RWPE2 (cell line): Measurements from ENCODE around the gene ENTPD2.

ENCODE experiments used
- ATAC-seq: fragments of 200-7000 bp; cut with Tn5 transposase; 3 replicates; pipeline ENCODE4 v1.9.1; 2021; ENCODE audit warnings: low read depth
- DNase-seq: peaks from one replicate; pipeline ENCODE4 v3.0.0-alpha.2; 2020; ENCODE audit warnings: low spot score
- H3K27ac ChIP-seq: fragments of 450-650 bp; 2 replicates; pipeline ENCODE4 v1.5.1; 2017; ENCODE audit warnings: mild to moderate bottlenecking; ENCODE audit not compliant: poor library complexity, severe bottlenecking
- H3K27me3 ChIP-seq: fragments of 250-450 bp; sonication (Bioruptor Pico); 2 replicates; pipeline ENCODE4 v1.5.1; 2021; ENCODE audit warnings: mild to moderate bottlenecking, moderate library complexity; ENCODE audit not compliant: insufficient read depth, poor library complexity, severe bottlenecking
- H3K36me3 ChIP-seq: fragments of 250-450 bp; sonication (Bioruptor Pico); 2 replicates; pipeline ENCODE4 v1.5.1; 2020; ENCODE audit warnings: low read depth, mild to moderate bottlenecking, moderate library complexity
- H3K4me1 ChIP-seq: fragments of 250-450 bp; sonication (Bioruptor Pico); 2 replicates; pipeline ENCODE4 v1.5.1; 2021; ENCODE audit warnings: mild to moderate bottlenecking, moderate library complexity; ENCODE audit not compliant: insufficient read depth, poor library complexity, severe bottlenecking
- H3K4me3 ChIP-seq: fragments of 250-450 bp; sonication (Bioruptor Pico); 2 replicates; pipeline ENCODE4 v1.5.1; 2021; ENCODE audit warnings: mild to moderate bottlenecking, moderate library complexity; ENCODE audit not compliant: severe bottlenecking
- H3K9me3 ChIP-seq: fragments of 250-450 bp; sonication (Bioruptor Pico); 2 replicates; pipeline ENCODE4 v1.5.1; 2021; ENCODE audit warnings: mild to moderate bottlenecking, moderate library complexity; ENCODE audit not compliant: severe bottlenecking
- TF ChIP-seq, protein P1 (sequence below): fragments of 450-650 bp; IDR thresholded peaks from one replicate; pipeline ENCODE4 v1.5.1; 2017; ENCODE audit warnings: mild to moderate bottlenecking, moderate library complexity; ENCODE audit not compliant: poor library complexity, severe bottlenecking

The ENTPD2 gene

DNA sequence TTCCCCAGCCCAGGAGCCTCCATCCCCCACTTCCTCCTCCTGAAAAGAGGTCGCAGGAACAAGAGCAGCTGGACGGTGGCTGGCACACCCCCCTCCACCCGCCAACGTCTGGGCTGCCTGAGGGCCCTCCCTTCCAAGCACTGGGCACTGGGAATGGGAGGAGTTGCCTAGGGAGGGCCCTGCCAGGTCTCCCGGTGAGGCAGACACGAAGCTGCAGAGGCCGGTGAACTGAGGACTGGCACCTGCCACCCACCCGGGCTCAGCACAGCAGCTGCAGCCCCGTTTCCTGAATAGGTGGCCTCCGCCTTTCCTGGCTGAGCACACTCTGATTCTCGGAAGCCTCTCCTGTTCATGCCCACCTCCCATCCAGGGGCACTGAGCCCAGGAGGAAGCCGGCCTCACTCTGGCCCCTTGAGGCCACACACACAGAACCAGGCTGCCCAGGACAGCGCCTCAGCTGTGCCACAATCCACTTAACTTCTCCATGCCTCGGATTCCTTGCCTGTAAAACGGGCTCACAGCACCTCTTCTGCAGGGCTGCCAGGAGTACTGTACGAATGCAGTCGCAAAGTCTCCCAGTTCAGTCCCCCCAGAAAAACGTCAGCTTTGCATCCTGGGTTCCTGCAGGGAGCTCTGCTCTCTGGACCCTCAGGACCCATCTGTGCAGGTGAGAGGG, 9.2 kb downstream of the ENTPD2 start:
- Histone ChIP-seq H3K36me3 (no peaks in the 10 kb centered on the region), H3K9me3 (no peaks in the 10 kb centered on the region), H3K4me1 (no peaks in the 10 kb centered on the region), H3K27me3 (no peaks in the 10 kb centered on the region), H3K4me3 (peak overlapping the region; percentile 67), H3K27ac (no peak overlapping the region)
- ATAC-seq (peak; percentile 36; the same call in 2 of the 3 replicates), DNase-seq (no peak)
- TF ChIP-seq, protein P1, sequence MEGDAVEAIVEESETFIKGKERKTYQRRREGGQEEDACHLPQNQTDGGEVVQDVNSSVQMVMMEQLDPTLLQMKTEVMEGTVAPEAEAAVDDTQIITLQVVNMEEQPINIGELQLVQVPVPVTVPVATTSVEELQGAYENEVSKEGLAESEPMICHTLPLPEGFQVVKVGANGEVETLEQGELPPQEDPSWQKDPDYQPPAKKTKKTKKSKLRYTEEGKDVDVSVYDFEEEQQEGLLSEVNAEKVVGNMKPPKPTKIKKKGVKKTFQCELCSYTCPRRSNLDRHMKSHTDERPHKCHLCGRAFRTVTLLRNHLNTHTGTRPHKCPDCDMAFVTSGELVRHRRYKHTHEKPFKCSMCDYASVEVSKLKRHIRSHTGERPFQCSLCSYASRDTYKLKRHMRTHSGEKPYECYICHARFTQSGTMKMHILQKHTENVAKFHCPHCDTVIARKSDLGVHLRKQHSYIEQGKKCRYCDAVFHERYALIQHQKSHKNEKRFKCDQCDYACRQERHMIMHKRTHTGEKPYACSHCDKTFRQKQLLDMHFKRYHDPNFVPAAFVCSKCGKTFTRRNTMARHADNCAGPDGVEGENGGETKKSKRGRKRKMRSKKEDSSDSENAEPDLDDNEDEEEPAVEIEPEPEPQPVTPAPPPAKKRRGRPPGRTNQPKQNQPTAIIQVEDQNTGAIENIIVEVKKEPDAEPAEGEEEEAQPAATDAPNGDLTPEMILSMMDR = no peak

DNA sequence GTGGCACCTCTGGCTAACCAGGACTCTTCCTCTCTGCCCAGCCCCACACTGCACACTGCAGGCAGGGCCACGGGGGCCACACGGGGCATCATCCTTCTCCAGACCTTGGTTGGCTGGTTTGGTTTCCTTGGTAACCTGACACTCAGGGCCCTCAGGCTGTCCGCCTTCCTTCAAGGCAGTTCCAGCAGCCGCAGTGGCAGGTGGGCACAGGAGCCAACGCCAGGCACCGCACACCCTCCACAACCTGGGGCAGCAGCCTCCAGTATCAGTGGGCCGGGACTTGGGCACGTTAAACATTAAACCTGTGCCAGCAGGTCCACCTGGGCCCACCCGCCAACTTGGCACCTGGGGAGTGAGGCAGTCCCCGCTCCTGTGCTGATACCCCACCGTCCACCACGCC, 9.8 kb downstream of the ENTPD2 start:
- DNase-seq (no peak), ATAC-seq (no peak)
- H3K27me3 ChIP-seq = no peaks in the 10 kb centered on the region
- no peak overlapping the region for H3K4me3 ChIP-seq
- no peaks in the 10 kb centered on the region for H3K4me1 ChIP-seq
- H3K36me3 ChIP-seq = 0 out of 2 replicates have a peak, but pooled peaks cover under 1% of the 10 kb centered on the region
- TF ChIP-seq, protein P1 = no peak
- H3K9me3 ChIP-seq = no peaks in the 10 kb centered on the region
- H3K27ac ChIP-seq = no peak overlapping the region

DNA sequence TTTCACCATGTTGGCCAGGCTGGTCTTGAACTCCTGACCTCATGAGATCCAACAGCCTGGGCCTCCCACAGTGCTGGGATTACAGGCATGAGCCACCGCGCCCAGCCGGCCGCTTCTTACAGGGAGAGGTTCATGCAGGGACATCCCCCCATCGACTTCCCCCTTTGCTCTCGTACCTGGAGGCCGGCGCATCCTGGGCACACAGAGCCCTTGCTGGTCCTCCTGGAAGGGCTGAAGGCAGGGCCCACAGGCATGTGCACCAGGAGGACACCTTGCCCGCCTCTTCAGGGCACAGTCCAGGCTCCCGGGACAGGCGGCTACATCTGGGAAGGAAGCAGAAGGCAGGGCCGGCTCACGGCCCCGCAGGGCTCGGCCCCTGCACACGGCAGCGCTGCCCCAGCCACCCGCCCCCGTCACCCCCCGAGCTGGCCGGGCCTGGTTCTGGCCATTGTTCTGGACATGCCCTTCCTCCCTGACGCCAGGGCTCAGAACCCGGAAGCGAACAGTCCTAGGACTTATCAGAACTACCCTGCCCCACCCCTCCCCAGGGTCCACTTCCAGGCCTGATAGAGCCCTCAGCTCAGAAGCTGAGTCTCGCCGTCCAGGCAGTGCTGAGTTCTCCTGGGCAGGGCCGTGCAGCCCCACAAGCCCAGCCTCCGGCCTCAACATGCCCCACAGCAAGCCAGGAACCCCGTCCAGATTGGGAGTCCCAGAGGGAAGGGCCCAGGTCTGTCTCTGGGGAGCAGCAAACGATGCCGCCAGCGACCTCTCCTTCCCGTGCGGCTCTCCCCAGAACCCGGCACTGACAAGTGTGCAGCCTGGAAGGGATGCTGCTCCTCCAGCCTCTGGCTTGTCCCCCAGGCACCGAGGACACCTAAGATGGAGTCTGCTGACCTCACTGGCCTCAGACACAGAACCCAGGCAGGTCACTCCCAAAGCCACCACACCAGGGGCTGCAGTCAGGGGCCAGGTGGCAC, 10.8 kb downstream of the ENTPD2 start:
- TF ChIP-seq, protein P1 = no peak
- H3K4me3 ChIP-seq = no peak overlapping the region
- peaks cover 9% of the 10 kb centered on the region for H3K36me3 ChIP-seq
- H3K9me3 ChIP-seq = no peaks in the 10 kb centered on the region
- H3K4me1 ChIP-seq = no peaks in the 10 kb centered on the region
- no peak overlapping the region for H3K27ac ChIP-seq
- DNase-seq = no peak
- no peak for ATAC-seq
- H3K27me3 ChIP-seq = no peaks in the 10 kb centered on the region

DNA sequence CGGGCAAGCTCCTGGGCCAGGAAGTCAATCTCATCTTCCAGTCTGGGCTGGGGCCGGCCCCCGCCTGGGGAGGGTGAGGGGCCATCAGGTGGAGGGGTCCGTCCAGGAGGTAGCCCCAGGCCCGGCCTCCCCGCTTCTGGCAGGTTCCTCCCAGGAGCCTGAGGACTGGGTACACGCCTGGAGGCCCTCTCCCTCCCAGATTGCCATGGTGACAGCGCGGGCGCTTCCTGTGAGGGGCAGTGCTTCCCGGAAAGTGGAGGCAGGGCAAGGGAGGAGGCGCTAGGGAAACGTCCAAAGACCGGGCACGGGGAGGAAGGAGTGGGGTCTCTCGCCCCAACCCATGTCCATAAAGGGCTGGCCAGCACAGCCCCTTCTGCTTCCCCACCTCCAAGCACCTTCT, 12.7 kb downstream of the ENTPD2 start:
- TF ChIP-seq, protein P1 = no peak
- Histone ChIP-seq H3K4me1 (no peaks in the 10 kb centered on the region), H3K27me3 (no peaks in the 10 kb centered on the region), H3K9me3 (no peaks in the 10 kb centered on the region), H3K27ac (no peak overlapping the region), H3K4me3 (no peak overlapping the region), H3K36me3 (peaks cover 9% of the 10 kb centered on the region)
- no peak for DNase-seq
- ATAC-seq = no peak
